ENCODE data around the gene PHACTR3. TPM values are rescaled to one million over a fixed set of nuclear protein-coding genes. Genes with fewer than 3 reads are reported as not detected.

Gene PHACTR3
- total RNA-seq, 4 donors from 2014 or later: 0.54 to 0.81 (median 0.59) TPM; not detected in 1

- ATAC-seq: no peak
- Histone ChIP-seq H3K9me3 (no peaks in the 10 kb centered on the region), H3K36me3 (no peaks in the 10 kb centered on the region), H3K4me3 (no peak overlapping the region), H3K4me1 (peaks cover 0 to 7% (median 0%) of the 10 kb centered on the region in 3 donors), H3K27ac (no peak overlapping the region), H3K27me3 (peaks cover 5% of the 10 kb centered on the region)
- no peak for TF ChIP-seq EP300 (IDR thresholded peaks at IDR 0.05)
- no peak for TF ChIP-seq POLR2A (IDR thresholded peaks at IDR 0.05)
- TF ChIP-seq, protein P1, sequence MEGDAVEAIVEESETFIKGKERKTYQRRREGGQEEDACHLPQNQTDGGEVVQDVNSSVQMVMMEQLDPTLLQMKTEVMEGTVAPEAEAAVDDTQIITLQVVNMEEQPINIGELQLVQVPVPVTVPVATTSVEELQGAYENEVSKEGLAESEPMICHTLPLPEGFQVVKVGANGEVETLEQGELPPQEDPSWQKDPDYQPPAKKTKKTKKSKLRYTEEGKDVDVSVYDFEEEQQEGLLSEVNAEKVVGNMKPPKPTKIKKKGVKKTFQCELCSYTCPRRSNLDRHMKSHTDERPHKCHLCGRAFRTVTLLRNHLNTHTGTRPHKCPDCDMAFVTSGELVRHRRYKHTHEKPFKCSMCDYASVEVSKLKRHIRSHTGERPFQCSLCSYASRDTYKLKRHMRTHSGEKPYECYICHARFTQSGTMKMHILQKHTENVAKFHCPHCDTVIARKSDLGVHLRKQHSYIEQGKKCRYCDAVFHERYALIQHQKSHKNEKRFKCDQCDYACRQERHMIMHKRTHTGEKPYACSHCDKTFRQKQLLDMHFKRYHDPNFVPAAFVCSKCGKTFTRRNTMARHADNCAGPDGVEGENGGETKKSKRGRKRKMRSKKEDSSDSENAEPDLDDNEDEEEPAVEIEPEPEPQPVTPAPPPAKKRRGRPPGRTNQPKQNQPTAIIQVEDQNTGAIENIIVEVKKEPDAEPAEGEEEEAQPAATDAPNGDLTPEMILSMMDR (IDR thresholded peaks at IDR 0.05): no peak
- TF ChIP-seq POLR2AphosphoS5 (IDR thresholded peaks at IDR 0.05): no peak
These were observed 163.3 kb downstream of the PHACTR3 start for GRCh38 chr20:59767656-59768055.

GRCh38 chr20:59770270-59770669 lies 165.9 kb downstream of the PHACTR3 start:
- TF ChIP-seq POLR2AphosphoS5 (IDR thresholded peaks at IDR 0.05) (no peak), POLR2A (IDR thresholded peaks at IDR 0.05) (no peak), EP300 (IDR thresholded peaks at IDR 0.05) (no peak)
- TF ChIP-seq, protein P1 (IDR thresholded peaks at IDR 0.05): no peak
- Histone ChIP-seq H3K4me3 (no peak overlapping the region), H3K27ac (no peak overlapping the region), H3K4me1 (peaks cover 0 to 7% (median 0%) of the 10 kb centered on the region in 3 donors), H3K9me3 (no peaks in the 10 kb centered on the region), H3K27me3 (peaks cover 5% of the 10 kb centered on the region), H3K36me3 (no peaks in the 10 kb centered on the region)
- 73 to 81% methylated on average over 3 of the region's 3 CpGs for WGBS, 2 donors (ENCODE audit: low coverage in 1 of 2)
- ATAC-seq: no peak

DNA sequence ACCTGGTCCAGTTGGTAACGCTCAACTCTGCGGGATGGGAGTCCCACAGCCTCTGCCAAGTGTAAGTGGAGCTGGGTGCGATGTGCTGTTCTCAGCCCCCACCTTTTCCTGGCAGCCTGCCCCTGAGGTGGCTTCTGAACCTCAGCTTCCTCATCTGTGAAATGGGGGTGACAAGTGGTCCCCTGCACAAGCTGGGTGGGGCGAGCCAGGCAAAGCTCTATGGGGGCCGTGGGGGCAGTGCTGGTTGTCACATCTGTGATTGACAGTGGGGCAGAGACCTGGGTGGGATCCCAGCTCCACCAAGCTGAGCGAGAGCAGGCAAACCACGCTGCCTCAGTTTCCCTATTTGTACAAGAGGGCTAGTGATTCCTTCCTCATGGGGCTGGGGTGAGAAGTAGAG lies 166.5 kb downstream of the PHACTR3 start:
- no CpG with 5 or more reads among the region's 7 CpGs for WGBS, 2 donors (ENCODE audit: low coverage in 1 of 2)
- no peak for TF ChIP-seq POLR2AphosphoS5 (IDR thresholded peaks at IDR 0.05)
- TF ChIP-seq POLR2A (IDR thresholded peaks at IDR 0.05): no peak
- TF ChIP-seq, protein P1 (IDR thresholded peaks at IDR 0.05): no peak
- Histone ChIP-seq H3K36me3 (no peaks in the 10 kb centered on the region), H3K9me3 (no peaks in the 10 kb centered on the region), H3K27ac (no peak overlapping the region), H3K4me1 (peaks cover 0 to 7% (median 0%) of the 10 kb centered on the region in 3 donors), H3K27me3 (peaks cover 5% of the 10 kb centered on the region), H3K4me3 (no peak overlapping the region)
- ATAC-seq: no peak

- H3K36me3 ChIP-seq: no peaks in the 10 kb centered on the region
- WGBS, 2 donors (ENCODE audit: low coverage in 1 of 2): 26 to 32% methylated on average over 7 of the region's 11 CpGs
- TF ChIP-seq EP300 (IDR thresholded peaks at IDR 0.05) (no peak), POLR2AphosphoS5 (IDR thresholded peaks at IDR 0.05) (no peak), POLR2A (IDR thresholded peaks at IDR 0.05) (no peak)
- TF ChIP-seq, protein P1 (IDR thresholded peaks at IDR 0.05): no peak
- H3K27me3 ChIP-seq: peaks cover 5% of the 10 kb centered on the region
- no peak overlapping the region for H3K27ac ChIP-seq
- H3K4me3 ChIP-seq: no peak overlapping the region
- no peak for ATAC-seq
- H3K4me1 ChIP-seq: peaks cover 0 to 7% (median 0%) of the 10 kb centered on the region in 3 donors
- H3K9me3 ChIP-seq: no peaks in the 10 kb centered on the region
These were observed 167.4 kb downstream of the PHACTR3 start for GRCh38 chr20:59771506-59772372.

- TF ChIP-seq POLR2A (IDR thresholded peaks at IDR 0.05) (no peak), POLR2AphosphoS5 (IDR thresholded peaks at IDR 0.05) (no peak), EP300 (IDR thresholded peaks at IDR 0.05) (no peak)
- TF ChIP-seq, protein P1 (IDR thresholded peaks at IDR 0.05): no peak
- no peaks in the 10 kb centered on the region for H3K36me3 ChIP-seq
- H3K9me3 ChIP-seq: no peaks in the 10 kb centered on the region
- no peak for ATAC-seq
- no peak overlapping the region for H3K27ac ChIP-seq
- H3K4me1 ChIP-seq: peaks cover 0 to 7% (median 0%) of the 10 kb centered on the region in 3 donors
- H3K27me3 ChIP-seq: peaks cover 5% of the 10 kb centered on the region
- WGBS, 2 donors (ENCODE audit: low coverage in 1 of 2): 70 to 93% methylated on average over 3 to 4 of the region's 6 CpGs
- H3K4me3 ChIP-seq: no peak overlapping the region
These were observed 168.0 kb downstream of the PHACTR3 start for GRCh38 chr20:59772373-59772705.

All from gastroesophageal sphincter (tissue), 4 donors.